ENCODE measurements around the gene ZBTB21. TPM values are rescaled to one million over a fixed set of nuclear protein-coding genes. Genes with fewer than 3 reads are reported as not detected.

ZBTB21 gene
- total and polyA plus RNA-seq, 7 donors, result 0.49 to 8.8 (median 4.5) TPM

- DNase-seq (no peak), ATAC-seq (no peak)
- TF ChIP-seq CTCF (IDR thresholded peaks at IDR 0.05), result no peak
- intact Hi-C loops (cut with DNase I), result no loop called here
- H3K36me3 ChIP-seq (ENCODE audit: insufficient read depth in 1 of 2, low read depth in 1 of 2), result peaks cover 0 to 4% of the 10 kb centered on the region in 2 donors
- no peaks in the 10 kb centered on the region for H3K4me1 ChIP-seq
- 95 to 98% (median 97%) methylated on average over 8 of the region's 8 CpGs for WGBS, 3 donors
- H3K9me3 ChIP-seq, result no peaks in the 10 kb centered on the region
- H3K27ac ChIP-seq, result no peak overlapping the region
- H3K4me3 ChIP-seq, result no peak overlapping the region
- H3K27me3 ChIP-seq (ENCODE audit: insufficient read depth in 3 of 3, low read length in 2 of 3), result no peaks in the 10 kb centered on the region
Observed at GRCh38 chr21:41939391-41939790, 70.8 kb downstream of the ZBTB21 start.

Other genes starting within 250 kb of the ZBTB21 start
- not detected for gene RIPK4, start 243.3 kb downstream of the ZBTB21 start, total RNA-seq
- under 1 TPM in 1 of 3 donors, not detected in 2; 0.01 TPM for gene RIPK4, start 243.3 kb downstream of the ZBTB21 start, polyA plus RNA-seq
- 1 to 10 TPM; 3.2 to 6.4 (median 4.4) TPM for gene PRDM15, start 131.0 kb downstream of the ZBTB21 start, total RNA-seq
- gene PRDM15, start 131.0 kb downstream of the ZBTB21 start, polyA plus RNA-seq, result 1 to 10 TPM; 2.2 to 3.7 (median 2.9) TPM
- gene C2CD2, start 56.3 kb downstream of the ZBTB21 start, total RNA-seq, result 1 to 10 TPM; 3.2 to 6.6 (median 4.0) TPM
- gene C2CD2, start 56.3 kb downstream of the ZBTB21 start, polyA plus RNA-seq, result 1 to 10 TPM; 1.6 to 2.9 (median 1.9) TPM
- not detected for gene UMODL1, start 61.0 kb upstream of the ZBTB21 start, total RNA-seq
- not detected for gene UMODL1, start 61.0 kb upstream of the ZBTB21 start, polyA plus RNA-seq
- 10 to 100 TPM in 2 of 4 donors, 1 to 10 TPM in 2; 4.4 to 35.8 (median 16.6) TPM for gene ABCG1, start 208.8 kb upstream of the ZBTB21 start, total RNA-seq
- 1 to 10 TPM; 2.9 to 3.5 (median 3.5) TPM for gene ABCG1, start 208.8 kb upstream of the ZBTB21 start, polyA plus RNA-seq

Data from psoas muscle (tissue), 8 donors.